HAP-1 (cell line): ENCODE results near the gene CDC42.
A peak's percentile ranks its signal among the peaks of the same experiment; 100 is the strongest.
"Not testable (repeated sequence)": the region's sequence is repeated elsewhere in the genome, so short reads cannot be mapped to it uniquely, and the experiment has no call there.

ENCODE experiments used
- DNase-seq, 2 experiments: peaks; one replicate each; pipeline ENCODE4 v3.0.0-alpha.2; 2016 to 2020; ENCODE audit warnings: low spot score in 2 of 2
- H3K27me3 ChIP-seq: fragments of 250-450 bp; sonication (Bioruptor Pico); 2 replicates; pipeline ENCODE4 v1.5.1; 2020; ENCODE audit warnings: low read depth, mild to moderate bottlenecking, moderate library complexity
- H3K36me3 ChIP-seq: fragments of 250-450 bp; sonication (Bioruptor Pico); replicated peaks from 2 replicates; pipeline ENCODE4 v1.5.1; 2020; ENCODE audit warnings: mild to moderate bottlenecking
- H3K4me1 ChIP-seq: fragments of 250-450 bp; sonication (Bioruptor Pico); 2 replicates; pipeline ENCODE4 v1.5.1; 2020; ENCODE audit warnings: mild to moderate bottlenecking
- H3K4me3 ChIP-seq: fragments of 250-450 bp; sonication (Bioruptor Pico); 2 replicates; pipeline ENCODE4 v1.5.1; 2020; ENCODE audit warnings: mild to moderate bottlenecking, moderate library complexity
- H3K9me3 ChIP-seq: fragments of 250-450 bp; sonication (Bioruptor Pico); 2 replicates; pipeline ENCODE4 v1.5.1; 2020; ENCODE audit warnings: mild to moderate bottlenecking, moderate library complexity
- in situ Hi-C: fragments of 300-500 bp; cut with MboI; formaldehyde crosslinking; loops from 3 replicates; pipeline ENCODE4 v1.14.3; 2020; ENCODE audit warnings: low sequenced_read_pairs, inconsistent platforms, mixed read lengths

Gene CDC42

GRCh38 chr1:22025368-22026155, 26.9 kb upstream of the CDC42 start:
- H3K4me1 ChIP-seq: peaks cover 17% of the 10 kb centered on the region
- no peaks in the 10 kb centered on the region for H3K27me3 ChIP-seq
- H3K4me3 ChIP-seq: peak overlapping the region; percentile 100
- peak; percentile 70 to 83 for DNase-seq
- no peaks in the 10 kb centered on the region for H3K9me3 ChIP-seq
- in situ Hi-C loops: no loop called here
- peaks cover 7% of the 10 kb centered on the region for H3K36me3 ChIP-seq

DNA sequence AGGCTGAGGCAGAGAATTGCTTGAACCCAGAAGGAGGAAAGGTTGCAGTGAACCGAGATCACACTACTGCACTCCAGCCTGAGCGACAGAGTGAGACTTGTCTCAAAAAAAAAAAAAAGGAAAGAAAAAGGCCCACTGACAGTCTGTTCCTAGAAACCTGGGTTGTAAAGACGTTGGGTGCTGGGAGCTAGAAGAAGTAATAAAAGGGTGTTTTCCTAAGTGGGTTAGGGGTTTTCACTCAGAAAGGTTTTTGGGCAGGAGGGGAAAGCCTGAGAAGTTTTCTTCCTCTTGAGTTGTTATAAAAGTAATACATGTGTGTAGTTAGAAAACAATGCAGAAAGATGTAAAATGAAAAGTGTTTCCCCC, 25.6 kb upstream of the CDC42 start:
- Histone ChIP-seq H3K4me1 (peaks cover 17% of the 10 kb centered on the region), H3K4me3 (no peak overlapping the region), H3K27me3 (no peaks in the 10 kb centered on the region), H3K9me3 (no peaks in the 10 kb centered on the region), H3K36me3 (peaks cover 16% of the 10 kb centered on the region)
- DNase-seq: no peak
- in situ Hi-C loops: no loop called here

DNA sequence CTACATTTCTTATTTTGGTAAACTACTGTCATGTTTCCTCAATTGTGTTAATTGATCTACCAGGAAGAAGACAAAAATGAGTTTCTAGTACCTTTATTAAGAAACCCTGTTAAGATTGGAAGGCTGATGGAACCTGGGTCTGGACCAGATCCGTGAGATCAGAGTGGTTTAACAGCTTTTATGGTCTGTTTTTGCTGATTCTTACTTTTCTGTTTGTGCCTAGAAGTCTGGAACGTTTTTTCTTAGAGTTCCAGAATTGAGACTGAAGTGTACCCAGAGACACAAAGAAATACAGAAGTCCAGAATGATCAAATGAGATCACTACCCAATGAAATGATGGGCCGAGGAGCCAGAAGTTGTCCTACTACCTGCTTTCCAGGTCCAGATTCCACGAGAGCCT, 22.5 kb upstream of the CDC42 start:
- DNase-seq: no peak
- Histone ChIP-seq H3K4me1 (peaks cover 3% of the 10 kb centered on the region), H3K4me3 (no peak overlapping the region), H3K27me3 (no peaks in the 10 kb centered on the region), H3K9me3 (no peaks in the 10 kb centered on the region), H3K36me3 (peaks cover 16% of the 10 kb centered on the region)
- in situ Hi-C loops: no loop called here

GRCh38 chr1:22030473-22030872, 22.0 kb upstream of the CDC42 start:
- no peak for DNase-seq
- H3K4me1 ChIP-seq: peaks cover 3% of the 10 kb centered on the region; the same call in 1 of the 2 replicates
- no peaks in the 10 kb centered on the region for H3K27me3 ChIP-seq
- in situ Hi-C loops: no loop called here
- H3K9me3 ChIP-seq: no peaks in the 10 kb centered on the region
- H3K4me3 ChIP-seq: no peak overlapping the region
- peaks cover 16% of the 10 kb centered on the region for H3K36me3 ChIP-seq

- peaks cover 16% of the 10 kb centered on the region for H3K36me3 ChIP-seq
- in situ Hi-C loops: no loop called here
- H3K9me3 ChIP-seq: no peaks in the 10 kb centered on the region
- no peaks in the 10 kb centered on the region for H3K27me3 ChIP-seq
- DNase-seq: no peak
- H3K4me3 ChIP-seq: no peak overlapping the region
- H3K4me1 ChIP-seq: peaks cover 3% of the 10 kb centered on the region; the same call in 1 of the 2 replicates
These were observed 21.1 kb upstream of the CDC42 start for GRCh38 chr1:22031214-22031962.

DNA sequence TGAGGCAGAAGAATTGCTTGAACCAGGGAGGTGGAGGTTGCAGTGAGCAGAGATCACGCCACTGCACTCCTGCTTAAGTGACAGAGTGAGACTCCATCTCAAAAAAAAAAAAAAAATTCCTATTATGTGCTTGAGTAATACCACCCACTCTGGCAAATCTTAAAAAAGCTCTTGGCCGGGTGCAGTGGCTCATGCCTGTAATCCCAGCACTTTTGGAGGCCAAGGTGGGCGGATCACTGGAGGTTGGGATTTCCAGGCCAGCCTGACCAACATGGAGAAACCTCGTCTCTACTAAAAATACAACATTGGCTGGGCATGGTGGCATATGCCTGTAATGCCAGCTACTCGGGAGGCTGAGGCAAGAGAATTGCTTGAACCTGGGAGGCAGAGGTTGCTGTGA, 17.7 kb upstream of the CDC42 start:
- H3K9me3 ChIP-seq, in situ Hi-C loops, DNase-seq, H3K4me3 ChIP-seq, H3K27me3 ChIP-seq: not testable (repeated sequence)
- peaks cover 13% of the 10 kb centered on the region for H3K36me3 ChIP-seq
- peaks cover 18% of the 10 kb centered on the region for H3K4me1 ChIP-seq

- DNase-seq: peak in 1 of 2 experiments; percentile 50
These were observed 15.0 kb upstream of the CDC42 start for GRCh38 chr1:22037520-22037919.

GRCh38 chr1:22038036-22038435, 14.5 kb upstream of the CDC42 start:
- Histone ChIP-seq H3K9me3 (no peaks in the 10 kb centered on the region), H3K27me3 (no peaks in the 10 kb centered on the region), H3K4me1 (peaks cover 18% of the 10 kb centered on the region), H3K36me3 (no peaks in the 10 kb centered on the region), H3K4me3 (no peak overlapping the region)
- in situ Hi-C loops: no loop called here
- DNase-seq: no peak

More at GRCh38 chr1:22037520-22037919, 15.0 kb upstream of the CDC42 start:
- in situ Hi-C loops: no loop called here
- no peaks in the 10 kb centered on the region for H3K9me3 ChIP-seq
- H3K27me3 ChIP-seq: no peaks in the 10 kb centered on the region
- peaks cover 18% of the 10 kb centered on the region for H3K4me1 ChIP-seq
- H3K4me3 ChIP-seq: no peak overlapping the region
- no peaks in the 10 kb centered on the region for H3K36me3 ChIP-seq

DNA sequence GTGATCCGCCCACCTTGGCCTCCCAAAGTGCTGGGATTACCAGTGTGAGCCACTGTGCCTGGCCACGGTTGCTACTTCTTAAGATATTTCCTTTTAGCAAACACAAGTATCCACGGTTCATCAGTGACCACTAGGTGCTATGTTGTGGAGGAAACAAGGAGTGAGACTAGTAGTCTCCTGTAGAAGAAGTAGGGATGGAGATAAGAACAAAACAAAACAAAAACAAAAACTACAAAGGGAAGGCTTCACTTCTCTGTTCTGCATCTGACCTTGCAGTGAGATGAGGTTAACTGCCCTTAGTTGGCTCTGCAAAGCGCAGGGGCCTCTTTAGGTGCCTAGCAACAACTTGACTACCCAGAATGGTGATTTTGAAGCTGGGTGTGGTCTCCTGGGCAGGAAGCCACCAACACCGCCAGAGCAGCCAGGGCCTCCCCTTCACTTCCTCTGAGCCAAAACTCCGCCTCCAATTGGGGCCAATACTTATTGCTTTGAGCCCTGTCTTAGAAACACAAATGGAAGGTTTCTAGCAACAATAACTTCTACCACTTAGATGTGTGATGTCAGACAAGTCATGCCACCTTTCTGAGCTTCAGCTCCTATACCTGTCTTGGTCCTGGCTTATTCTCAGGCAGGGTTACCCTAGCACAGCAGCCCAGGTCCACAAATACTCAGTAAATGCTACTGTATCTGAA, 12.8 kb upstream of the CDC42 start:
- H3K9me3 ChIP-seq: no peaks in the 10 kb centered on the region
- peak; percentile 54 to 78 for DNase-seq
- H3K36me3 ChIP-seq: no peaks in the 10 kb centered on the region
- in situ Hi-C loops: no loop called here
- H3K27me3 ChIP-seq: no peaks in the 10 kb centered on the region
- peaks cover 18% of the 10 kb centered on the region for H3K4me1 ChIP-seq
- no peak overlapping the region for H3K4me3 ChIP-seq

DNA sequence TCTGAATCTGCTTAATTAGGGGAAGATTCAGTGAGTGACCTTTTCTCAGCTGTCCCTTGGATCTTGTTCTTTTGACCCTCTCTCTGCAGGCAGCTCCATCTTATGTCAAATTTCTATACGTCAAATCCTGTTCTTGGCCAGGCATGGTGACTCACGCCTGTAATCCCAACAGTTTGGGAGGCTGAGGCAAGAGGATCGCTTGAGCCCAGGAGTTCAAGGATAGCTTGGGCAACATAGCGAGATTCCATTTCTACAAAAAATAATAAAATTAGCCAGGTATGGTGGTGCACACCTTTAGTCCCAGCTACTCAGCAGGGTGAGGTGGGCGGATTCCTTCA, 12.3 kb upstream of the CDC42 start:
- no peaks in the 10 kb centered on the region for H3K36me3 ChIP-seq
- H3K9me3 ChIP-seq: no peaks in the 10 kb centered on the region
- in situ Hi-C loops: no loop called here

DNA sequence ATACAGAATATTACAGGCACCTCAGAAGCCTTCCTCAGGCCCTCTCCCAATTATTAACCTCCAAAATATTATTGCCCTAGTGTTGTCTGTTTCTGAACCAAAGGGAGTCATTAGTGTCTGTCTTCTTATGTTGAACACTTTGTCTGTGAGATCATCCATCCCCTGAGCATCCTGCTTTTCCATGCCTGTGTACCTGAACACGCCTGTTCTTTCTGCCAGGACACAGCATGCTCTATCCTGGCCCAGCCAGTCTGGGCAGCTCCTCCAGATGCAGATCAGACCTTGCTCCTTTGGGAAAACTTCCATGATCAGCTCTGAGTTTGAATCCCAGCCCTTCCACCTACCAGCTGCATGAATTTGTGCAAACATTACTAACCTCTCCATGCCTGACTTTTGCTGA, 11.0 kb upstream of the CDC42 start:
- no peaks in the 10 kb centered on the region for H3K27me3 ChIP-seq
- H3K4me3 ChIP-seq: no peak overlapping the region
- peaks cover 18% of the 10 kb centered on the region for H3K4me1 ChIP-seq
- no peaks in the 10 kb centered on the region for H3K9me3 ChIP-seq
- no peaks in the 10 kb centered on the region for H3K36me3 ChIP-seq
- no peak for DNase-seq
- in situ Hi-C loops: no loop called here

More for the DNA sequence above, 12.3 kb upstream of the CDC42 start:
- DNase-seq: no peak
- H3K4me1 ChIP-seq: peaks cover 18% of the 10 kb centered on the region
- H3K27me3 ChIP-seq: no peaks in the 10 kb centered on the region
- H3K4me3 ChIP-seq: no peak overlapping the region

- Histone ChIP-seq H3K9me3 (no peaks in the 10 kb centered on the region), H3K4me1 (peaks cover 5% of the 10 kb centered on the region), H3K36me3 (no peaks in the 10 kb centered on the region), H3K4me3 (no peak overlapping the region), H3K27me3 (no peaks in the 10 kb centered on the region)
- DNase-seq: no peak
- in situ Hi-C loops: no loop called here
These were observed 9.2 kb upstream of the CDC42 start for GRCh38 chr1:22043198-22043769.

DNA sequence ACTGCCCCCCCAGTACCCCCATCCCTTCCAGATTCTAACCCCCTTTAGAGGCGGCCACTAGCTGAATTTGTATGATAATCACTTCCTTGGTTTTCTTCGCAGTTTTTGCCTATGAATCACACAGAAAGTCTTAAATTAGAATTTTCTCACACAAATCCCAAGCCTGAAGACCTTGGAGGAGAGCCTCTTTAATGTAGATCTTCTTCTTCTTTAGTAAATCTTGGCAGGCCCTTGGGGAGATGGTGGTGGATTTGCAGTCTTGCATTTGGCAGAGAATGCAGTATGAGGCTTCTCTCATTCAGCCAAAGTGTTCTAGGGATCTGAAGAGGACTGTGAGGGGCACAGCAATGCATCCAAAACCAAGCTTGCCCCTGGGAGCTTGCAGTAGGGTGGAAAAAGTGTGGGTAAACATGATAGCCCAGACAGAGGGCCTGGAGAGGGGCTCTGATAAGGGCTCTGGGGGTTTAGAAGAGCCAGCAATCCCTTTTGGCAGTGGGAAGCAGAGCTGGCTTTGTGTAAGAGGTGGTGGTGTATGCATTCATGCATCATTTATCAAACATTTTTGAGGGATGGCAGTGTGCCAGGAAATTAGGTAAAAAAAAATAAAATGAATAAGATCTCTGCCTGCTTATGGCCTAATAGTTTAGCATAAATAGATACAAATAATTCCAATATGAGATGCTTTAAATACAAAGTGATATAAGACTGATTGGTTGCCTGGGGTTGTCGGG, 7.7 kb upstream of the CDC42 start:
- Histone ChIP-seq H3K27me3 (no peaks in the 10 kb centered on the region), H3K4me3 (no peak overlapping the region), H3K9me3 (no peaks in the 10 kb centered on the region), H3K36me3 (no peaks in the 10 kb centered on the region), H3K4me1 (no peaks in the 10 kb centered on the region; the same call in 1 of the 2 replicates)
- in situ Hi-C loops: no loop called here
- DNase-seq: no peak
